ENCODE results near the gene TCF12.

TCF12 gene

DNA sequence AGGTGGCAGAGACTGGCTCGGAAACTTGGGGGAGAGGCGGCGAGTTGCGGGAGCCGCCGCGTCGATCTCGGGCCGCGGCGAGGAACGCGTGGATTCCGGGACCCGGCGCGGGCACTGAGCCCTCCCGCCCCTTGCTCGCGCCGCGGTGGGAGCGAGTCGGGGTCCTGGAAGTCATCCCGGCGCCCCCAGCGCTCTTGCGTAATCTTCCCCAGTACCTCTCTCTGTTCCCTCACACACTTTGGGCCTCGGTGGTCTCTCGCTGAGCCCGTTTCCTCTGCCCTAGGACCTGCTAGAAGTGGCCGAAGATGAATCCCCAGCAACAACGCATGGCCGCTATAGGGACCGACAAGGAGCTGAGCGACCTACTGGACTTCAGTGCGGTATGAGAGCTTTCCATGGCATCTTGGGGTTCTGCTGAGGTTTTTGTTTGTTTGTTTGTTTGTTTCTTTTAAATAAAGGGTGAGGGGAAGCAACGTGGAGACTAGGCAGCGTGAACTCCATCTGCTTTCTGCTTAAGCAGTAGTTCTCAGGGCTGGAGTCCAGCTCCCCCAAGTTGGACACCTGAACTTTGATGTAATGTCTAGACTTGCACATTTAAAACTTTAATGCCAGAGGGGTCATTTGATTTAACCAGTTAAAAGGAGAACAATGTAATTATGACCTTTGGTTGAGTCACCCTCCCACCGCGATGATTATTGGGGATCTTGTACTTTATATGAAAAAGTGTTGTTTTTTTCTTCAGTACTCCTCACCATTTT lies 1.3 kb downstream of the TCF12 start:
- peak; percentile 25 for DNase-seq (ENCODE audit: low spot score)
- TF ChIP-seq, protein P1, sequence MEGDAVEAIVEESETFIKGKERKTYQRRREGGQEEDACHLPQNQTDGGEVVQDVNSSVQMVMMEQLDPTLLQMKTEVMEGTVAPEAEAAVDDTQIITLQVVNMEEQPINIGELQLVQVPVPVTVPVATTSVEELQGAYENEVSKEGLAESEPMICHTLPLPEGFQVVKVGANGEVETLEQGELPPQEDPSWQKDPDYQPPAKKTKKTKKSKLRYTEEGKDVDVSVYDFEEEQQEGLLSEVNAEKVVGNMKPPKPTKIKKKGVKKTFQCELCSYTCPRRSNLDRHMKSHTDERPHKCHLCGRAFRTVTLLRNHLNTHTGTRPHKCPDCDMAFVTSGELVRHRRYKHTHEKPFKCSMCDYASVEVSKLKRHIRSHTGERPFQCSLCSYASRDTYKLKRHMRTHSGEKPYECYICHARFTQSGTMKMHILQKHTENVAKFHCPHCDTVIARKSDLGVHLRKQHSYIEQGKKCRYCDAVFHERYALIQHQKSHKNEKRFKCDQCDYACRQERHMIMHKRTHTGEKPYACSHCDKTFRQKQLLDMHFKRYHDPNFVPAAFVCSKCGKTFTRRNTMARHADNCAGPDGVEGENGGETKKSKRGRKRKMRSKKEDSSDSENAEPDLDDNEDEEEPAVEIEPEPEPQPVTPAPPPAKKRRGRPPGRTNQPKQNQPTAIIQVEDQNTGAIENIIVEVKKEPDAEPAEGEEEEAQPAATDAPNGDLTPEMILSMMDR (IDR thresholded peaks at IDR 0.05; ENCODE audit: borderline replicate concordance, control extremely low read depth, extremely low read depth, insufficient read depth, missing control alignments): no peak
- in situ Hi-C loops (cut with MboI; ENCODE audit: low sequenced_read_pairs, unreplicated experiment): loop anchor here (25.0 kb wide), 1 partner anchor 393 kb away; no protein-coding TSS in a partner anchor

DNA sequence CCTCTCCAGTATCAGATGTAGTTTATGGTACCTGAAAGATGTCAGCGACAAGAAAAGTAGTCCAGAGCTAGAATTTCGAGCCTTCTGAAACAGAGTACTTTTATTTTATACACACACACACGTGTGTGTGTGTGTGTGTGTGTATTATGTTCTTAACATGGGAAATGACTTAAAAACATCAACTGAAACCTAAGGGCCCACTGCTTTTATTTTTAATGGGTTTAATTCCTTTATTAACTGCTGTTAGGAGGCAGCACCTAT lies 1.9 kb downstream of the TCF12 start:
- DNase-seq (ENCODE audit: low spot score): no peak
- TF ChIP-seq, protein P1 (IDR thresholded peaks at IDR 0.05; ENCODE audit: borderline replicate concordance, control extremely low read depth, extremely low read depth, insufficient read depth, missing control alignments): no peak
- in situ Hi-C loops (cut with MboI; ENCODE audit: low sequenced_read_pairs, unreplicated experiment): loop anchor here (25.0 kb wide), 1 partner anchor 392 kb away; no protein-coding TSS in a partner anchor

DNA sequence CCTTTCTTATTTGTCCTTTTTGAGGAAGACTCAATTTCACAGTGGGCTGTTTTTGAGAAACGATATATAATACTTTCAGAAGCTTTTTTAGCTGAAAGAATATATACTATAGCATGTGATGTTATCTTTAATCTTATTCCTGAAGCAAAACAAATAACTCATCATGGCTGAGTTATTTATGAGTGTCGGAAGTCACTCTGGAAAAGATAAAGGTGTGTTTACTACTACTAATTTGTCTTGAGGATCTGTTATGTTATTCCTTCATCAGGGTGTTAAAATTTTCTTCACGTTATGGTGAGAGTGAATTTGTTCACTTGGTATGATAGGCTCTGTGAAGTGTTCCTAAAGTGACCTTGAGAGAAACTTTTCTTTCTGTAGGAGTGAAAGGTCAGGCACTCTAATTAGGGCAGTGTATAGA lies 4.7 kb downstream of the TCF12 start:
- TF ChIP-seq, protein P1 (IDR thresholded peaks at IDR 0.05; ENCODE audit: borderline replicate concordance, control extremely low read depth, extremely low read depth, insufficient read depth, missing control alignments): no peak
- DNase-seq (ENCODE audit: low spot score): no peak
- in situ Hi-C loops (cut with MboI; ENCODE audit: low sequenced_read_pairs, unreplicated experiment): loop anchor here (25.0 kb wide), 1 partner anchor 389 kb away; no protein-coding TSS in a partner anchor

DNA sequence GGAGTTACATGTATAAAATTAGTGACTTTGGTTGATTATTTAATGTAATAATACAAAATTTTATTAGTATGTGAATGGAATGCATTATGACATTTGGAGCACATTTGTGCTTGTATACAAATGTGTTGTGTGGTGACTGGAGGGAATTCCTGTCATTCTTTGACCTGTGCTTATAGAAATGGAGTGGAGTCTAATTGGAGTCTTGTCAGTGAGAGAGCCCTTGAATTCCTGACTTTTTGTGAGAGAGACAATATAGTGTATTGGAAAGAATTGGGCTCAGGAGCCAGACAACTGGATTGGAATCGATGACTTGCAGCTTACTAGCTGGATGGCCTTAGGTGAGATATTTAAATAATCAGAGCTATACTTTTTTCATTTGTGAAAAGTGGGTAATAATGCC lies 9.4 kb downstream of the TCF12 start:
- no peak for DNase-seq (ENCODE audit: low spot score)
- in situ Hi-C loops (cut with MboI; ENCODE audit: low sequenced_read_pairs, unreplicated experiment): no loop called here
- TF ChIP-seq, protein P1 (IDR thresholded peaks at IDR 0.05; ENCODE audit: borderline replicate concordance, control extremely low read depth, extremely low read depth, insufficient read depth, missing control alignments): no peak

DNA sequence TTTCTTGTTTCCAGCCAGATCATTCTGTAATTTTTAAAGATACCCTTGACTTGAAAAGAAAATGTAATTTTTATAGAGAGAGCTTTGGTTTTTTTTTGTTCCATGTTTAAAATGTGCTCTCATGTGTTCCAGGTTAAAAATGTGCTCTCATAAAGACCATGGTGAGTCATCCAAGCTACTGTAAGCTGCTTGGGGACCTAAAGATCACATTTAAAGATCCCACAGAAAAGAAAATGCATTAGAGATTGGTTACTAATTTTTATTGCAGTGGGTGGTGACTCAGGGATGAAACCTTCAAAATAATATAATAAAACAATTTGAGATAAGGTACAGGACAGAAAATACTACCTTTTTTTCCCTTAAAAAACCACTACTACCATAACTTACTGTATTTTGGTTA lies 11.0 kb downstream of the TCF12 start:
- in situ Hi-C loops (cut with MboI; ENCODE audit: low sequenced_read_pairs, unreplicated experiment): no loop called here
- DNase-seq (ENCODE audit: low spot score): no peak
- TF ChIP-seq, protein P1 (IDR thresholded peaks at IDR 0.05; ENCODE audit: borderline replicate concordance, control extremely low read depth, extremely low read depth, insufficient read depth, missing control alignments): no peak

DNA sequence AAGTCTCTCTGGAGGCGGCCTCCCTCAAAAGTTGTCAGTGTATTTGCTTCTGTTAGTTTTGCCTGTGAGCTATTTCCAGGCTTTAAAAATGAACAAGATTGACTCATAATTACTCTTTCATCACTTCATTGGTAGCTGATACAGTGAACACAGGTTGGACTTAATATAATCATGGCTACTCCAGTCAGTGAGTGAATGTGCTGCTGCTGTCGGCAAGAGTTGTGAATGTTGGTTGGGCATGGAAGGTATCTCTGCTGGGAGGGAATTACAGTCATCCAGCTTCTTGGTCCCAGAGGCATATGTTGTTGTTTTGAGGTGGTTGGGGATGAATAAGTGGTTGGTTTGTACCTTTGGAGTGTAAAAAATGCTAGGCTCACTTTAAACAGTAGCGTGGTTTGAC lies 11.5 kb downstream of the TCF12 start:
- in situ Hi-C loops (cut with MboI; ENCODE audit: low sequenced_read_pairs, unreplicated experiment): no loop called here
- DNase-seq (ENCODE audit: low spot score): no peak
- TF ChIP-seq, protein P1 (IDR thresholded peaks at IDR 0.05; ENCODE audit: borderline replicate concordance, control extremely low read depth, extremely low read depth, insufficient read depth, missing control alignments): no peak
